Lower leg skin (tissue), 3 donors: Measurements from ENCODE around the gene SIRT2.

ENCODE experiments used
- POLR2A ChIP-seq, 2 donors: fragments of 450-650 bp; IDR thresholded peaks; one replicate each; pipeline ENCODE4 v1.6.1; 2016 to 2017; ENCODE audit warnings: antibody characterized with exemption in 2 of 2, mild to moderate bottlenecking in 1 of 2, moderate library complexity in 1 of 2
- TF ChIP-seq, protein P1 (sequence below), 3 donors: fragments of 450-650 bp; IDR thresholded peaks; one replicate each; pipeline ENCODE4 v1.5.1; 2016; ENCODE audit warnings: antibody characterized with exemption in 3 of 3, mild to moderate bottlenecking in 3 of 3, moderate library complexity in 2 of 3

DNA sequence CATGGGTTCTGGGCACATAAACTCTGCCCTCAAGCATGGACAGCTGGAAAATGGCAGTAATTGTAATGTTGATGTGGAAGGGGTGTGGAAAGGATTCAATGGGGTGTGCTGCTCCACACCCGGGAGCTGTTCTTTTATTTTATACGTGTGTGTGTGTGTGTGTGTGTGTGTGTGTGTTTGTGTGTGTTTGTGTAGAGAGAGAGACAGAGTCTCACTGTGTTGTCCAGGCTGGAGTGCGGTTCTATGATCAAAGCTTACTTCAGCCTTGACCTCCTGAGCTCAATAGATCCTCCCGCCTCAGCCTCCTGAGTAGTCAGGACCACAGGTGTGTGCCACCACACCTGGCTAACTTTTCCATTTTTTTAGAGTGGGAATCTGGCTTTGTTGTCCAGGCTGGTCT, 34.1 kb upstream of the SIRT2 start:
- TF ChIP-seq, protein P1, sequence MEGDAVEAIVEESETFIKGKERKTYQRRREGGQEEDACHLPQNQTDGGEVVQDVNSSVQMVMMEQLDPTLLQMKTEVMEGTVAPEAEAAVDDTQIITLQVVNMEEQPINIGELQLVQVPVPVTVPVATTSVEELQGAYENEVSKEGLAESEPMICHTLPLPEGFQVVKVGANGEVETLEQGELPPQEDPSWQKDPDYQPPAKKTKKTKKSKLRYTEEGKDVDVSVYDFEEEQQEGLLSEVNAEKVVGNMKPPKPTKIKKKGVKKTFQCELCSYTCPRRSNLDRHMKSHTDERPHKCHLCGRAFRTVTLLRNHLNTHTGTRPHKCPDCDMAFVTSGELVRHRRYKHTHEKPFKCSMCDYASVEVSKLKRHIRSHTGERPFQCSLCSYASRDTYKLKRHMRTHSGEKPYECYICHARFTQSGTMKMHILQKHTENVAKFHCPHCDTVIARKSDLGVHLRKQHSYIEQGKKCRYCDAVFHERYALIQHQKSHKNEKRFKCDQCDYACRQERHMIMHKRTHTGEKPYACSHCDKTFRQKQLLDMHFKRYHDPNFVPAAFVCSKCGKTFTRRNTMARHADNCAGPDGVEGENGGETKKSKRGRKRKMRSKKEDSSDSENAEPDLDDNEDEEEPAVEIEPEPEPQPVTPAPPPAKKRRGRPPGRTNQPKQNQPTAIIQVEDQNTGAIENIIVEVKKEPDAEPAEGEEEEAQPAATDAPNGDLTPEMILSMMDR (IDR thresholded peaks at IDR 0.05): no peak
- TF ChIP-seq POLR2A (IDR thresholded peaks at IDR 0.05): no peak
